ENCODE results near the gene AOX1.
A peak's percentile ranks its signal among the peaks of the same experiment; 100 is the strongest.
"Not testable (repeated sequence)": the region's sequence is repeated elsewhere in the genome, so short reads cannot be mapped to it uniquely, and the experiment has no call there.

The AOX1 gene

DNA sequence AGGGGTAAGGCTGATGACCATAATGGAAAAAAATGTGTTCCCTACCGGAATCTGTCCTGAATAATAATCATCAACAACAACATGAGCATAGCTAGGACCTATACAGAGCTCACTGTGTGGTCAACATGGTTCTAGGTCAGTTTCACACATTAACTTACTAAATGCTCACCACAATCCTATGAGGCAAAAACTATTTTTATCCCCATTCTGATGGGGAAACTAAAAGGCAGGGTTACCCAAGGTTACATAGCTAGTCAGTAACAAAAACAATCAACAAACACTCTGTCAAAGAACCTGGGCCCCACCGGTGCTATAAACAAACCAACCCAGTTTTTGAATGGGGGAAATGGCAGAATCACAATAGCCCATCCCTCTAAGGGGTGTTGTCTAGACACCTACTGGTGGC lies 40.1 kb downstream of the AOX1 start:
- no peak overlapping the region for H3K4me3 ChIP-seq (ENCODE audit: low read length)
- TF ChIP-seq, protein P1, sequence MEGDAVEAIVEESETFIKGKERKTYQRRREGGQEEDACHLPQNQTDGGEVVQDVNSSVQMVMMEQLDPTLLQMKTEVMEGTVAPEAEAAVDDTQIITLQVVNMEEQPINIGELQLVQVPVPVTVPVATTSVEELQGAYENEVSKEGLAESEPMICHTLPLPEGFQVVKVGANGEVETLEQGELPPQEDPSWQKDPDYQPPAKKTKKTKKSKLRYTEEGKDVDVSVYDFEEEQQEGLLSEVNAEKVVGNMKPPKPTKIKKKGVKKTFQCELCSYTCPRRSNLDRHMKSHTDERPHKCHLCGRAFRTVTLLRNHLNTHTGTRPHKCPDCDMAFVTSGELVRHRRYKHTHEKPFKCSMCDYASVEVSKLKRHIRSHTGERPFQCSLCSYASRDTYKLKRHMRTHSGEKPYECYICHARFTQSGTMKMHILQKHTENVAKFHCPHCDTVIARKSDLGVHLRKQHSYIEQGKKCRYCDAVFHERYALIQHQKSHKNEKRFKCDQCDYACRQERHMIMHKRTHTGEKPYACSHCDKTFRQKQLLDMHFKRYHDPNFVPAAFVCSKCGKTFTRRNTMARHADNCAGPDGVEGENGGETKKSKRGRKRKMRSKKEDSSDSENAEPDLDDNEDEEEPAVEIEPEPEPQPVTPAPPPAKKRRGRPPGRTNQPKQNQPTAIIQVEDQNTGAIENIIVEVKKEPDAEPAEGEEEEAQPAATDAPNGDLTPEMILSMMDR (IDR thresholded peaks at IDR 0.05; ENCODE audit: insufficient read depth, low read depth, low read length, missing control alignments), result no peak
- DNase-seq (ENCODE audit: low read depth), result no peak

DNA sequence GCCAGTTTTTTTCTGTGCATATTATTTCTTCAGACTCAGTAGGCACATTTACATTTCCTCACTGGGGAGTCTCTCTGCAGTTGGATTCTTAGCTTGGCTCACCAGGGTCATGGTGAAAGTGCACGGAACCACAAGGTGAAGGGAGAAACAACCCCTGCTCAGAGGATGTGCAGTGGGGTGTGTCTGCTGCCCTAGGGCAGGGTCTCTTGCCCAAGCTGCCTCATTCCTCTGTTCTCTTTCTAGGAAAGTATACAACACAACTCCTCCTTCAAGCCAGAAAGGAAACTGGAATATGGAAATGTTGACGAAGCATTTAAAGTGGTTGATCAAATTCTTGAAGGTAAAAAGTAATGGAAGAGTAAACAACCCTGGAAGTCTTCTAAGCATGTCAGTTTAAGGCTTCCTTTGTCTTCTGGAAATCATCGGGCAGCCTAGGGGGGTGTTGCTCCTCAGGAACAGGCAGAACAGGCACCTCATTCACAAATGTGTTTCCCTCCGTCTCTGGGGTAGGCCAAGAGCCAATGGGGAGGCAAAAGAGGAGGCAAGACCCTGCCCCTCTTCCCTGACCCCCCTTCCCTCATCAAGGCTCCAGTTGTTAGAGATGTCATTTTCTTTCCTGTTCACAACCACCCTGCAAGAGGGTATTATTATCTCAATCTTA lies 41.4 kb downstream of the AOX1 start:
- no peak overlapping the region for H3K4me3 ChIP-seq (ENCODE audit: low read length)
- DNase-seq (ENCODE audit: low read depth), result no peak
- TF ChIP-seq, protein P1 (IDR thresholded peaks at IDR 0.05; ENCODE audit: insufficient read depth, low read depth, low read length, missing control alignments), result no peak

DNA sequence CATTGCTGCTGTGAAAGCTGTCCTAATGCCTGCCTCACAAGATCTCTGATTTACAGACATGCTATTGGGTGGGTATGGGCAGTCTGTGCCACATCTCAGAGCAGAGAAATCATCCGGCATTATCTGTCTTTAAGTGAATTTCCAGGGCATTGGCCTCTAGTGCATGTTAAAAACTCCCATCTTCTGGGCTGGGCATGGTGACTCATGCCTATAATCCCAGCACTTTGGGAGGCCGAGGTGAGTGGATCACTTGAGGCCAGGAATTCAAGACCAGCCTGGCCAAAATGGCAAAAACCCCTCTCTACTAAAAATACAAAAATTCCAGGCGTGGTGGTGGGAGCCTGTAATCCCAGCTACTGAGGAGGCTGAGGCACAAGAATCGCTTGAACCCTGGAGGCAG lies 42.6 kb downstream of the AOX1 start:
- H3K4me3 ChIP-seq (ENCODE audit: low read length), result not testable (repeated sequence)

DNA sequence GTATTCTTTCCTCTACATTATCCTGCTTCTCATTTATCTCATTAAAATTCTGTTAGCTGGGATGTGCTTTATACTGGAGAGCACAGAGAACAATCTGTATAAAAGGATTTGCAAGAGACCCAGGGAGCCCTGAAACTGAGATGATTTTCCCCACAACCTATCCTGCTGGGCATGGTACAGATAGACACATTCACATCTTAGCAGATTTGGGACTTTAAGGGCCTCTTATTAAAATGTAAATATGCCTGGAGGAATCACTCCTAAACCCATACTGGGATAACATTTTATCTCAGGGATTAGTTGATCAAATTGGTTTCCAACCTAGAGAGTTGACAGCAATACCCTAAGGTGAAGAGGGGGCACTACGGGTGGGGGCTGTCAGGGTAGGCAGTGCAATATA lies 45.5 kb downstream of the AOX1 start:
- TF ChIP-seq, protein P1 (IDR thresholded peaks at IDR 0.05; ENCODE audit: insufficient read depth, low read depth, low read length, missing control alignments), result no peak
- no peak overlapping the region for H3K4me3 ChIP-seq (ENCODE audit: low read length)
- no peak for DNase-seq (ENCODE audit: low read depth)

More for the DNA sequence above, 42.6 kb downstream of the AOX1 start:
- peak; percentile 42 for DNase-seq (ENCODE audit: low read depth)

DNA sequence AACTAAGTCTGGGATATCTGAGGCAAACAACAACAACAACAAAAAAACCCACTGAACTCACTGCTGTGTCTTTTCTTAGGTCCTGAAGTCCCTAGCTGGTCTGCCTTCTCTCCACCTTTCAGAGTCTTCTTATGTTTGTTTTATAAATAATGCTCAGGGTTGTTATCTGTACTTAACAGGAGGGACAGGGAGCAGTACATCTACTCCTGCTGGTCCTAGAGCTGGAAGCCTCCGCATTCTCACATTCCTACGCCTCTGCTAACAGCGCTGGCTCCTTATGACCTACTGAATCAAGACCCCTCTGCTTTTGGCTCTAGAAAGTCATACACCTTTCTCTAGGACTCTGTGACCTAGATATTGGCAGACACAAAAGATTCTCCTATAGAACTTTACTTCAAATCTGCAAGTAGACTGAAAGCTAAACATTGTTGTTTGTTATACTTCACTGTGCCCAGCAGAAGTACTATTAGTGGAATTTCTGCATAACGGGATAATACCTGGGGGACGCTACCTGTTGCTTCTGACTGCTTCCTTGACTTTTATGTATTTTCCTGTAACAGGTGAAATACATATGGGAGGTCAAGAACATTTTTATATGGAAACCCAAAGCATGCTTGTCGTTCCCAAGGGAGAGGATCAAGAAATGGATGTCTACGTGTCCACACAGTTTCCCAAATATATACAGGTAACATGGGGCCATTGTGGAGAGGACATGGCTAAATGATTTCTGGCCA lies 48.6 kb downstream of the AOX1 start:
- DNase-seq (ENCODE audit: low read depth), result no peak
- no peak overlapping the region for H3K4me3 ChIP-seq (ENCODE audit: low read length)
- TF ChIP-seq, protein P1 (IDR thresholded peaks at IDR 0.05; ENCODE audit: insufficient read depth, low read depth, low read length, missing control alignments), result no peak

DNA sequence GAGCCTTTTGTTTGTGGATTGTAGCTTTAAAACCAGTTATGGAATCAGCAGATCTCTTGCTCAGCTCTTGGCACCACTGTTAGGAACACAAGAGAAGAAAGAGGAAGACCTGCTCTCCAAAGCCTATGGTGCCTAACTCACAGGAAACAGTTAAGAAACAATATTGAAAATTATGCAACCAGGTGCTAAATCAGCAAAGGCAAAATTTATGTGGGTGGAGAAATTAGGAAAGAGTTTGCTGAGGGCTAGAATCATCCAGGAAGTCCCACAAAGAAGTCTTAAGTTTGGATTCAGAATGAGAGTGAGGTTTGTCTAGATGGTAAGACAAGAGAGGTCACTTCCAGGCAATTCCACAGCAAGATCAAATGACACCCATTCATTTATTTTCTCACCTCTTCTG lies 49.4 kb downstream of the AOX1 start:
- TF ChIP-seq, protein P1 (IDR thresholded peaks at IDR 0.05; ENCODE audit: insufficient read depth, low read depth, low read length, missing control alignments), result no peak
- no peak overlapping the region for H3K4me3 ChIP-seq (ENCODE audit: low read length)
- DNase-seq (ENCODE audit: low read depth), result peak; percentile 72

DNA sequence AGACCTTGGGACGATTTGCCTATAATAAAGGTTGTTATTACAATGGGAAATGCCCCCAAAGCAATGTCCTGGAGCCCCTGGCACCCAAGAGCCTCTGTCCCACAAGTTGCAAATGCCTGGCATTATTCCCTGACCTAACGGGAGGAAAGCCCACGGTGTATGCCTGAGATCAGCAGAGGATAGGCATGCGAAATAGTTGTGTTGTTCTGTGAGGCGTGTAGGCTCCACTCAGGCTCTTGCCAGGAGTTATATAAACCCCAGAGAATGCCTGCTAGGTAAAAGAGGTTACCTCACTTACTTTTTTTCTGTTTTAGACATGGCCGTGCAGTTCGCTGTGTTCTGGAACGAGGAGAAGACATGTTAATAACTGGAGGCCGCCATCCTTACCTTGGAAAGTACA lies 52.1 kb downstream of the AOX1 start:
- DNase-seq (ENCODE audit: low read depth), result no peak
- H3K4me3 ChIP-seq (ENCODE audit: low read length), result no peak overlapping the region
- TF ChIP-seq, protein P1 (IDR thresholded peaks at IDR 0.05; ENCODE audit: insufficient read depth, low read depth, low read length, missing control alignments), result no peak

Data from epithelial cell of esophagus (primary cell).